Measurements from ENCODE around the gene UPF1. TPM values are rescaled to one million over a fixed set of nuclear protein-coding genes. Genes with fewer than 3 reads are reported as not detected.

The UPF1 gene
- polyA plus RNA-seq (ENCODE audit: insufficient read depth in 1 of 5, insufficient read length in 5 of 5, low replicate concordance in 1 of 5), result 10 to 100 TPM; 34.0 to 58.4 (median 52.9) TPM
- long read RNA-seq, donor 1, full-length matches to known transcripts, result 10 of 15 reads
- long read RNA-seq, donor 1, partial matches to known transcripts, result 5 of 15 reads
- long read RNA-seq, donor 1, other reads (novel, unspliced or antisense), result 0 of 15 reads
- long read RNA-seq, donor 2, full-length matches to known transcripts, result 4 of 4 reads
- long read RNA-seq, donor 2, partial matches to known transcripts, result 0 of 4 reads
- long read RNA-seq, donor 2, other reads (novel, unspliced or antisense), result 0 of 4 reads
- long read RNA-seq, donor 3, full-length matches to known transcripts, result 3 of 8 reads
- long read RNA-seq, donor 3, partial matches to known transcripts, result 5 of 8 reads
- long read RNA-seq, donor 3, other reads (novel, unspliced or antisense), result 0 of 8 reads
- long read RNA-seq, donor 4, full-length matches to known transcripts, result 1 of 1 reads
- long read RNA-seq, donor 4, partial matches to known transcripts, result 0 of 1 reads
- long read RNA-seq, donor 4, other reads (novel, unspliced or antisense), result 0 of 1 reads
- long read RNA-seq, donor 5, full-length matches to known transcripts, result 2 of 46 reads
- long read RNA-seq, donor 5, partial matches to known transcripts, result 26 of 46 reads
- long read RNA-seq, donor 5, other reads (novel, unspliced or antisense), result 18 of 46 reads
- long read RNA-seq, donor 6, full-length matches to known transcripts, result 6 of 48 reads
- long read RNA-seq, donor 6, partial matches to known transcripts, result 42 of 48 reads
- long read RNA-seq, donor 6, other reads (novel, unspliced or antisense), result 0 of 48 reads
- long read RNA-seq, donor 7, full-length matches to known transcripts, result 4 of 4 reads
- long read RNA-seq, donor 7, partial matches to known transcripts, result 0 of 4 reads
- long read RNA-seq, donor 7, other reads (novel, unspliced or antisense), result 0 of 4 reads
- long read RNA-seq, donor 8, full-length matches to known transcripts, result 3 of 3 reads
- long read RNA-seq, donor 8, partial matches to known transcripts, result 0 of 3 reads
- long read RNA-seq, donor 8, other reads (novel, unspliced or antisense), result 0 of 3 reads

- DNase-seq, result peak; percentile 93 to 94
Measured at GRCh38 chr19:18831524-18832305, at the start of gene UPF1. Gene UPF1 (plus strand): TSS chr19:18831959. CDS start chr19:18832210, 251 bp downstream.

GRCh38 chr19:18782559-18783225 is 49.1 kb upstream of the UPF1 start:
- DNase-seq, result no peak

GRCh38 chr19:18783958-18784785 is 47.6 kb upstream of the UPF1 start:
- DNase-seq, result no peak

GRCh38 chr19:18784786-18785120 is 47.0 kb upstream of the UPF1 start:
- no peak for DNase-seq

GRCh38 chr19:18785179-18786124 is 46.3 kb upstream of the UPF1 start:
- peak in 1 of 2 donors; percentile 46 for DNase-seq

GRCh38 chr19:18788529-18789421 is 43.0 kb upstream of the UPF1 start:
- no peak for DNase-seq

GRCh38 chr19:18789422-18789869 is 42.3 kb upstream of the UPF1 start:
- no peak for DNase-seq

- DNase-seq, result no peak
Measured at GRCh38 chr19:18789883-18790565, 41.7 kb upstream of the UPF1 start.

GRCh38 chr19:18790566-18791314 is 41.0 kb upstream of the UPF1 start, which contains the start of gene COMP:
Gene COMP (minus strand): TSS chr19:18791305. CDS start chr19:18791269, 36 bp downstream.
- no peak for DNase-seq

- no peak for DNase-seq
Measured at GRCh38 chr19:18791315-18791678, 40.5 kb upstream of the UPF1 start.

- no peak for DNase-seq
Measured at GRCh38 chr19:18792661-18793060, 39.1 kb upstream of the UPF1 start.

- DNase-seq, result no peak
Measured at GRCh38 chr19:18793144-18794028, 38.4 kb upstream of the UPF1 start.

- no peak for DNase-seq
Measured at GRCh38 chr19:18794029-18794313, 37.8 kb upstream of the UPF1 start.

- DNase-seq, result no peak
Measured at GRCh38 chr19:18794692-18795091, 37.1 kb upstream of the UPF1 start.

GRCh38 chr19:18795540-18795939 is 36.2 kb upstream of the UPF1 start:
- no peak for DNase-seq
